T-helper 2 cell treated with Interferon-gamma antibody and Interleukin-4, amounts not matched to agents 5 μg/mL and 100 μg/mL, for 36 hours (primary cell): ENCODE measurements around the gene TCEAL8.

ENCODE experiments used
- DNase-seq: peaks from one replicate; pipeline ENCODE4 v3.0.0; 2021; ENCODE audit warnings: low spot score
- H3K27ac Mint-ChIP-seq: one replicate; pipeline ENCODE4 v1.8.0; 2021; ENCODE audit warnings: mild to moderate bottlenecking, mixed read lengths
- H3K27me3 Mint-ChIP-seq: one replicate; pipeline ENCODE4 v1.8.0; 2021; ENCODE audit warnings: low read depth, mixed read lengths
- H3K36me3 Mint-ChIP-seq: one replicate; pipeline ENCODE4 v1.8.0; 2021; ENCODE audit warnings: low read depth, mixed read lengths
- H3K4me1 Mint-ChIP-seq: one replicate; pipeline ENCODE4 v1.8.0; 2021; ENCODE audit warnings: low read depth, mixed read lengths
- H3K4me3 Mint-ChIP-seq: one replicate; pipeline ENCODE4 v1.8.0; 2022; ENCODE audit warnings: mild to moderate bottlenecking, moderate library complexity, mixed read lengths
- H3K9me3 Mint-ChIP-seq: one replicate; pipeline ENCODE4 v1.8.0; 2021; ENCODE audit warnings: mixed read lengths

TCEAL8 gene

GRCh38 chrX:103254921-103255493, at the start of gene TCEAL8:
TCEAL8 (minus strand) TSS chrX:103255155; CDS start chrX:103253979, 1,176 bp downstream.
- peak; percentile 52 for DNase-seq
- peaks cover 23% of the 10 kb centered on the region for H3K36me3 Mint-ChIP-seq
- H3K4me3 Mint-ChIP-seq = peak within 1 kb of the TSS; percentile 98
- H3K9me3 Mint-ChIP-seq = no peaks in the 10 kb centered on the region
- H3K4me1 Mint-ChIP-seq = peaks cover 17% of the 10 kb centered on the region
- H3K27me3 Mint-ChIP-seq = peaks cover 9% of the 10 kb centered on the region
- H3K27ac Mint-ChIP-seq = peak within 1 kb of the TSS; percentile 96

DNA sequence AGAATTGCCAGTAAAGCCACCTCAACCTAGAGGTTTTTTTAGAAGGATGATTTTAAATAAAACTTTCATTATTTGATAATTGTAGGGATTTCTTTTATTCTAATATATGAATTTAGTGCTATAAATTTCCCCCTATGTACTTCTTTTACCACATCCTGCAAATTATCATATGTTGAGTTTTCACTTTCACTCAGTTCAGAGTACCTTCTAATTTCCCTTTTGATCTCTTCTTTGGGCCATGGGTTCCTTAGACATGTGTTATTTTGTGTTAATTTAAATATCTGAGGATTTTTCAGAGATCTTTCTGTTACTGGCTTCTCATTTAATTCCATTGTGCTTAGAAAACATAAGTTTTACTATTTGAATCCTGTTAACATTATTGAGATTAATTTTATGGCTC, 49.8 kb upstream of the TCEAL8 start:
- Mint-ChIP-seq H3K36me3 (no peaks in the 10 kb centered on the region), H3K27me3 (no peaks in the 10 kb centered on the region), H3K4me3 (no peak overlapping the region), H3K9me3 (no peaks in the 10 kb centered on the region), H3K4me1 (no peaks in the 10 kb centered on the region), H3K27ac (no peak overlapping the region)
- DNase-seq = no peak

GRCh38 chrX:103293118-103293517, 38.2 kb upstream of the TCEAL8 start:
- Mint-ChIP-seq H3K9me3 (no peaks in the 10 kb centered on the region), H3K27ac (no peak overlapping the region), H3K27me3 (peaks cover 14% of the 10 kb centered on the region), H3K36me3 (no peaks in the 10 kb centered on the region), H3K4me3 (no peak overlapping the region), H3K4me1 (no peaks in the 10 kb centered on the region)
- no peak for DNase-seq

DNA sequence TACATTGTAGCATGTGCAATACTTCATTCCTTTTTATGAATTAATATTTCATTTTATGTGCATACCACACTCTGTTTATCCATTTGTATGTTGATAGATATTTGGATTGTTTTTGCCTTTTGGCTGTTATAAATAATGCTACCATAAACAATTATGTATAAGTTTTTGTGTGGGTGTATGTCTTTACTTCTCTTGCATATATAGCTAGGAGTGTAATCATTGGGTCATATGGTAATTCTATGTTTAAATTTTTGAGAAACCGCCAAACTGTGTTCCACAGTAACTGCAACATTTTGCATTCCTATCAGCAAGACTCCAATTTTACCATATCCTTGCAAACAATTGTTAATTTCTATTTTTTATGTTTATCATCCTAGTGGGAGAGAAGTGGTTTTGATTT, 24.7 kb upstream of the TCEAL8 start:
- Mint-ChIP-seq H3K4me1 (peaks cover 2% of the 10 kb centered on the region), H3K27ac (no peak overlapping the region), H3K4me3 (no peak overlapping the region), H3K36me3 (no peaks in the 10 kb centered on the region), H3K9me3 (no peaks in the 10 kb centered on the region), H3K27me3 (peaks cover 41% of the 10 kb centered on the region)
- DNase-seq = no peak

- no peaks in the 10 kb centered on the region for H3K9me3 Mint-ChIP-seq
- no peak within 1 kb of the TSS for H3K4me3 Mint-ChIP-seq
- H3K27me3 Mint-ChIP-seq = peaks cover 45% of the 10 kb centered on the region
- DNase-seq = no peak
- H3K36me3 Mint-ChIP-seq = no peaks in the 10 kb centered on the region
- H3K4me1 Mint-ChIP-seq = peaks cover 2% of the 10 kb centered on the region
- H3K27ac Mint-ChIP-seq = no peak within 1 kb of the TSS
Observed at GRCh38 chrX:103276581-103277002, 21.6 kb upstream of the TCEAL8 start, which contains the start of gene TCEAL5. TCEAL5 (minus strand) TSS chrX:103276750; CDS start chrX:103274563, 2,187 bp downstream.

DNA sequence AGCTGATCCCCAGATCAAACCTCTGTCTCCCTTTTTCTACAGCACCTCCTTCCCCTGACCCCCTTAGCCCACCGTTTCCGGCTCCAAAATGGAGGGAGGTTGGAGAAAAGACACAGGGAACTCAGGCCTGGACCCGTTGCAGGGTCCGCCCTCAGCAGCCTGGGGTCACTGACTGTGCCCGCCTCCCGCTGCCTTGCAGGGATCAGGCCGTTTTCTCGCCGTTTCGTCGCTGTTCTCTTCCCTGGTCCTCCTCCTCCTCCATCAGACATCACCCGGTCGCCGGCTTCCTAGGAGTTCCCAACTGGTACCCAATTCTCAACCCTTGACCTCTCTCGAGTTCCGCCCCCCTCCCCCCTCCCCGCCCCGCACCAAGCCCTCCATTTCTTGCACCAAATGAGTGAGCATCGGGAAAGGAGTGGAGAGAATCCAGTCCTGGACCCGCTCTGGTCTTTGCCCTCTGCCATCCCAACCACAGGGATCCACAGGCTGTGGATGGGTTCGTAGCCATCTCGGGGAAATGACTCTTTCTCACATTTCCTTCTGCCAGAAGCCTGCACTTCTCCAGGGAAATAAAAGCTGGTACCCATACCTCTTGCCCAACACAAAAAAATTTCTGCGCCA, 21.1 kb upstream of the TCEAL8 start:
- no peak overlapping the region for H3K4me3 Mint-ChIP-seq
- DNase-seq = no peak
- H3K4me1 Mint-ChIP-seq = peaks cover 2% of the 10 kb centered on the region
- peaks cover 49% of the 10 kb centered on the region for H3K27me3 Mint-ChIP-seq
- H3K9me3 Mint-ChIP-seq = no peaks in the 10 kb centered on the region
- H3K36me3 Mint-ChIP-seq = no peaks in the 10 kb centered on the region
- no peak overlapping the region for H3K27ac Mint-ChIP-seq

GRCh38 chrX:103274284-103274683, 19.3 kb upstream of the TCEAL8 start:
- DNase-seq = no peak
- H3K27ac Mint-ChIP-seq = no peak overlapping the region
- no peaks in the 10 kb centered on the region for H3K36me3 Mint-ChIP-seq
- H3K4me1 Mint-ChIP-seq = peaks cover 2% of the 10 kb centered on the region
- no peaks in the 10 kb centered on the region for H3K9me3 Mint-ChIP-seq
- no peak overlapping the region for H3K4me3 Mint-ChIP-seq
- peaks cover 42% of the 10 kb centered on the region for H3K27me3 Mint-ChIP-seq

DNA sequence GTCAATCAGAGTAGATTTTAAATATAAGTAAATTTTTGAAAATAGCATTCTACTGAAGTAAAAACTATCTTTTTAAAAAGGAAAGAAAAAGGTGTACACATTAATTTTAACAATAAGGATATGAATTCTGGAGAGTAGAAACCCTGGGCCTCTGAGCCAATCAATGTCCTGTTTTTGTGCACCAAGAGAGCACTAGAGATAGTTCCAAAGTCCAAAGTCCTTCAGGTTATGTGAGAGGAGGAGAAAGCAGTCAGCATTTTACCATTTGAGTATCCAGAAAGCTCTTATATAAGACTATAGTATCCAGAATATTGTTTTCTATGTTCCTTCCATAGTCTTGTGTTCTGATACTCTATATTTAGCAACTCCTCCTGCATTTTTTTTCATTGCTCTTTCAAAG, 3.3 kb upstream of the TCEAL8 start:
- Mint-ChIP-seq H3K4me3 (no peak overlapping the region), H3K9me3 (no peaks in the 10 kb centered on the region), H3K27me3 (peaks cover 25% of the 10 kb centered on the region), H3K27ac (no peak overlapping the region), H3K4me1 (peaks cover 15% of the 10 kb centered on the region), H3K36me3 (peaks cover 17% of the 10 kb centered on the region)
- no peak for DNase-seq

- peaks cover 23% of the 10 kb centered on the region for H3K36me3 Mint-ChIP-seq
- DNase-seq = no peak
- no peaks in the 10 kb centered on the region for H3K9me3 Mint-ChIP-seq
- peaks cover 18% of the 10 kb centered on the region for H3K27me3 Mint-ChIP-seq
- no peak overlapping the region for H3K27ac Mint-ChIP-seq
- no peak overlapping the region for H3K4me3 Mint-ChIP-seq
- H3K4me1 Mint-ChIP-seq = peaks cover 17% of the 10 kb centered on the region
Observed at GRCh38 chrX:103256651-103257050, 1.7 kb upstream of the TCEAL8 start.

GRCh38 chrX:103254171-103254824, 657 bp downstream of the TCEAL8 start:
- Mint-ChIP-seq H3K27me3 (peaks cover 6% of the 10 kb centered on the region), H3K27ac (peak overlapping the region; percentile 96), H3K9me3 (no peaks in the 10 kb centered on the region), H3K4me3 (peak overlapping the region; percentile 98), H3K36me3 (peaks cover 23% of the 10 kb centered on the region), H3K4me1 (peaks cover 17% of the 10 kb centered on the region)
- peak; percentile 28 for DNase-seq

DNA sequence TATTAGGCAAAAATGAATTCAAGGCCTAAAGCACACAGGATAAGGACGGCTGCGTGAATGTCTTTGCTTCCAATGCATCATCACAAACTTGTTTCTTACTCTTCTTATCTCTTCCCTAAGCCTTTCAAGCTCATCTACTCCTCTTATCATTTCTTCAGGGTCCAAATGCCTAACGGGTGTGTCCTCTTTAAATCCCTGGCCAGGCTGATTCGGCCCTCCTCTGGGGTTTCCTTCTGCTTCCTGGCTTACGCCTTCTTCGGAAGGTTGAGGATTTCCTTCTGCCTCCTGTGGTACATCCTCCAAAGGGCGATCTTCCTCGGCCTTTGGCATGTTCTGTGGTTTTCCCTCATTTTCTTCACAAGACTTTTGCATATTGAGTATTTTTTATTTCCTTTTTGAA, 1.3 kb downstream of the TCEAL8 start:
- Mint-ChIP-seq H3K36me3 (peaks cover 23% of the 10 kb centered on the region), H3K4me3 (peak overlapping the region; percentile 98), H3K4me1 (peaks cover 17% of the 10 kb centered on the region), H3K27me3 (peaks cover 6% of the 10 kb centered on the region), H3K27ac (peak overlapping the region; percentile 96), H3K9me3 (no peaks in the 10 kb centered on the region)
- DNase-seq = no peak

DNA sequence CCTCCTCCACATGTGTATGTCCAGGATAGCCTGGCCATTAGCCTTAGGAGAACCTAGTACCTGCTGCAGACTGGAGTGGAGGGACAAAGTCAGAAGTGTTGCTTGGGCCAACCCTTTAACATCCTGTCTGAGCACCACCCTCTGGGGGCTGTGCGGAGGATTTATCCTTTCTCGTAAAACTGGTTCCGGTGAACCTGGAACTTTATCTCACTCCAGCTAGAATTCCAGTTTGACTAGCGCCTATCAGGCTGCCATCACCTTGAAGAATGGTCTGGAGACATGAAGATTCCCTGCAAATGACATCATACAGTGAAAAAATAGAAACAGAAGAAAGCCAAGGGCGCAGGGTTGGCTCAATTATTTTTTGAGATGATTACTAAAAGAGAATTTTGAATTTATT, 4.0 kb downstream of the TCEAL8 start:
- H3K27ac Mint-ChIP-seq = no peak overlapping the region
- no peak overlapping the region for H3K4me3 Mint-ChIP-seq
- peaks cover 17% of the 10 kb centered on the region for H3K4me1 Mint-ChIP-seq
- DNase-seq = no peak
- H3K27me3 Mint-ChIP-seq = no peaks in the 10 kb centered on the region
- no peaks in the 10 kb centered on the region for H3K9me3 Mint-ChIP-seq
- H3K36me3 Mint-ChIP-seq = peaks cover 23% of the 10 kb centered on the region

- H3K9me3 Mint-ChIP-seq = no peaks in the 10 kb centered on the region
- H3K27ac Mint-ChIP-seq = no peak overlapping the region
- peaks cover 17% of the 10 kb centered on the region for H3K36me3 Mint-ChIP-seq
- no peak for DNase-seq
- H3K4me3 Mint-ChIP-seq = no peak overlapping the region
- peaks cover 11% of the 10 kb centered on the region for H3K4me1 Mint-ChIP-seq
- peaks cover 4% of the 10 kb centered on the region for H3K27me3 Mint-ChIP-seq
Observed at GRCh38 chrX:103249805-103250204, 5.2 kb downstream of the TCEAL8 start.

DNA sequence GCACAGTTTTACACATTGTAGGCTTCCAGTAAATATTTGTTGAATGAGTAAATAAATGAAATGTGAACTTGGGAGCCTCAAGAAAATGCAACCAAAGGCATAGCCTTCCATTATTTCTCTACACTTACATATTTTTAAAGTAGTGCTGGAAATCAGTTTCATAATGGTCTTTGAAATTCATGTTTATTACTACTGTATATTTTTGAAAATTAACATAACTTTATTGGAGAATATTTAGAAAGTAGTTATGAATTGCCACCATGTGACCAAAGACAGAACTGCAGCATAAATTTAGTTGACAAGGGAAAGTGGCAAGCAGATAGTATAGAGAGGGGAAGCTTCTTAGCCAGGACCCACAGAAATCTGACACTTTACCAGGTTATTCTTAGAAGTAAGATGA, 6.4 kb downstream of the TCEAL8 start:
- no peak for DNase-seq

More for the DNA sequence above, 6.4 kb downstream of the TCEAL8 start:
- Mint-ChIP-seq H3K27me3 (peaks cover 4% of the 10 kb centered on the region), H3K4me1 (peaks cover 5% of the 10 kb centered on the region), H3K4me3 (no peak overlapping the region), H3K9me3 (no peaks in the 10 kb centered on the region), H3K36me3 (peaks cover 8% of the 10 kb centered on the region), H3K27ac (no peak overlapping the region)
